A673 (cell line): ENCODE results near the gene PRKG1. TPM values are rescaled to one million over a fixed set of nuclear protein-coding genes. Genes with fewer than 3 reads are reported as not detected.

ENCODE experiments used
- BruUV-seq: library from RNA; stranded (reverse); fragments of 400-500 nt; replicated peaks from 2 replicates; lab custom pipeline; 2021; lab: Mats Ljungman, UMichigan
- CTCF ChIA-PET: fragments of 300-600 bp; sonication (Branson Sonifier 250); formaldehyde crosslinking; loops from one replicate; lab custom pipeline; 2022; ENCODE audit warnings: antibody characterized with exemption; lab: Charles Lee
- POLR2A ChIA-PET: fragments of 300-600 bp; sonication (Branson Sonifier 250); formaldehyde crosslinking; loops from one replicate; lab custom pipeline; 2022; ENCODE audit warnings: antibody characterized with exemption; ENCODE audit not compliant: low non-redundant PET; lab: Charles Lee
- DNase-seq: peaks from one replicate; pipeline ENCODE4 v3.0.0-alpha.2; 2015; ENCODE audit warnings: low spot score
- H3K27ac ChIP-seq: fragments of 200-600 bp; sonication (generic); 2 replicates; pipeline ENCODE4 v1.5.1; 2016; ENCODE audit warnings: mixed run types, low read depth, mild to moderate bottlenecking, mixed read lengths, antibody characterized with exemption, low read length; ENCODE audit not compliant: poor library complexity, severe bottlenecking
- H3K27me3 ChIP-seq: fragments of 200-600 bp; sonication (generic); replicated peaks from 2 replicates; pipeline ENCODE4 v1.6.1; 2017; ENCODE audit warnings: mixed run types, low read depth, mild to moderate bottlenecking, mixed read lengths, antibody characterized with exemption, low read length; ENCODE audit not compliant: insufficient read depth, poor library complexity
- H3K36me3 ChIP-seq: fragments of 200-600 bp; sonication (generic); 2 replicates; pipeline ENCODE4 v1.6.1; 2016; ENCODE audit warnings: mixed run types, mild to moderate bottlenecking, mixed read lengths, antibody characterized with exemption, low read length; ENCODE audit not compliant: insufficient read depth, poor library complexity, severe bottlenecking
- H3K4me1 ChIP-seq: fragments of 200-600 bp; sonication (generic); 2 replicates; pipeline ENCODE4 v1.6.1; 2017; ENCODE audit warnings: mixed run types, mild to moderate bottlenecking, mixed read lengths, antibody characterized with exemption, low read length; ENCODE audit not compliant: insufficient read depth, poor library complexity, severe bottlenecking
- H3K4me3 ChIP-seq: fragments of 200-600 bp; sonication (generic); 2 replicates; pipeline ENCODE4 v1.5.1; 2016; ENCODE audit warnings: low read depth, mixed run types, mild to moderate bottlenecking, mixed read lengths, low read length; ENCODE audit not compliant: poor library complexity, severe bottlenecking
- H3K9me3 ChIP-seq: fragments of 200-600 bp; sonication (generic); 2 replicates; pipeline ENCODE4 v1.6.1; 2016; ENCODE audit warnings: mixed run types, low read depth, mild to moderate bottlenecking, mixed read lengths, antibody characterized with exemption, low read length; ENCODE audit not compliant: poor library complexity, severe bottlenecking
- EZH2 ChIP-seq: fragments of 200-600 bp; sonication (generic); IDR thresholded peaks from 2 replicates; pipeline ENCODE4 v1.6.1; 2017; ENCODE audit warnings: borderline replicate concordance, low read depth, mild to moderate bottlenecking, mixed read lengths, antibody characterized with exemption, low read length; ENCODE audit not compliant: poor library complexity, severe bottlenecking
- intact Hi-C: fragments of 100-400 bp; cut with micrococcal nuclease; formaldehyde crosslinking; loops from one replicate; pipeline ENCODE4 v1.10.0; 2022; ENCODE audit not compliant: unreplicated experiment
- total RNA-seq: library from RNA; stranded (reverse); gene quantifications from 2 replicates; pipeline ENCODE4 v1.2.3, GENCODE V29; 2021
- TF ChIP-seq, protein P1 (sequence below): fragments of 300-800, 200-600 bp; sonication (generic); conservative IDR thresholded peaks from 2 replicates; pipeline ENCODE4 v1.5.1; 2017; ENCODE audit warnings: low read depth, mild to moderate bottlenecking, antibody characterized with exemption, low read length, moderate library complexity, mixed read lengths

PRKG1 gene
- total RNA-seq, 1 experiment from 2014 or later = 0.58 TPM

DNA sequence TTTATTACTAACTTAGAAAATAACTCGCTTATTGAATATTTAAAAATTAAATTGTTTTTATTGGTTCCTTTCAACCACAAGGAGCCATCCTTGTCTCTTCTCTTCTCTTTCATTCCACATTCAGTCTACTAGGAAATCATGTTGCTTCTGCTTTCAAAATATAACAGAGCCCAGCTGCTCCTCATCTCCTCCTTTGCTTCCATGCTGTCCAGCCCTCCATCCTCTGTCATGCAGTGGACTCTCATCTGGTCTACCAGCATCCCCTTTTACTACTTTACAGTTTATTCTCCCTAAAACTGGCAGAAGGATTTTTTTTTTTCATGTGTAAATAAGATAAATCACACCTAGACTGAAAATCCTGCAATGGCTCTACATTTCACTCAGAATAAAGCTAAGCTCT, 823.3 kb downstream of the PRKG1 start:
- no TSS peak for BruUV-seq
- DNase-seq = no peak
- CTCF ChIA-PET = no interaction called here
- no peak overlapping the region for H3K4me3 ChIP-seq
- H3K27me3 ChIP-seq = no peaks in the 10 kb centered on the region
- TF ChIP-seq, protein P1, sequence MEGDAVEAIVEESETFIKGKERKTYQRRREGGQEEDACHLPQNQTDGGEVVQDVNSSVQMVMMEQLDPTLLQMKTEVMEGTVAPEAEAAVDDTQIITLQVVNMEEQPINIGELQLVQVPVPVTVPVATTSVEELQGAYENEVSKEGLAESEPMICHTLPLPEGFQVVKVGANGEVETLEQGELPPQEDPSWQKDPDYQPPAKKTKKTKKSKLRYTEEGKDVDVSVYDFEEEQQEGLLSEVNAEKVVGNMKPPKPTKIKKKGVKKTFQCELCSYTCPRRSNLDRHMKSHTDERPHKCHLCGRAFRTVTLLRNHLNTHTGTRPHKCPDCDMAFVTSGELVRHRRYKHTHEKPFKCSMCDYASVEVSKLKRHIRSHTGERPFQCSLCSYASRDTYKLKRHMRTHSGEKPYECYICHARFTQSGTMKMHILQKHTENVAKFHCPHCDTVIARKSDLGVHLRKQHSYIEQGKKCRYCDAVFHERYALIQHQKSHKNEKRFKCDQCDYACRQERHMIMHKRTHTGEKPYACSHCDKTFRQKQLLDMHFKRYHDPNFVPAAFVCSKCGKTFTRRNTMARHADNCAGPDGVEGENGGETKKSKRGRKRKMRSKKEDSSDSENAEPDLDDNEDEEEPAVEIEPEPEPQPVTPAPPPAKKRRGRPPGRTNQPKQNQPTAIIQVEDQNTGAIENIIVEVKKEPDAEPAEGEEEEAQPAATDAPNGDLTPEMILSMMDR = no peak
- TF ChIP-seq EZH2 = no peak
- no peaks in the 10 kb centered on the region for H3K4me1 ChIP-seq
- POLR2A ChIA-PET = no interaction called here
- H3K36me3 ChIP-seq = no peaks in the 10 kb centered on the region
- H3K27ac ChIP-seq = no peak overlapping the region
- H3K9me3 ChIP-seq = no peaks in the 10 kb centered on the region
- intact Hi-C loops = no loop called here

DNA sequence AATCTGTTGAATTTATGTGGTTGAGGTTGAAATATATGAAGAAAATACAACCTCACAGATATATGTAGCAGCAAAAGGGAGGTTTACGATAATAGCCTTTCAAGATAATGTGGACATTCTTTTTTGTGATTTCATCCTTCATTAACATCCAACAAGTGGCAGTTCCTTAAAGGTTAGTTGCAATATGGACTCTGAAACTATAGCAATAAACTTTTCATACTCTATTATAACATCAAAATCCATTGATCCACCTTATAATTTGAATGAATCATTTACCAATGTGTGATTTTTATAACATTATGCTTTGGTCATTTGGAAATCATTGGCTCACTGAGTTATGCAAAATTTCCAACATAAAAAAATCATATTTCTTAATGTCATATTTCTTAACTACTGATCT, 825.9 kb downstream of the PRKG1 start:
- no peak overlapping the region for H3K27ac ChIP-seq
- DNase-seq = no peak
- H3K27me3 ChIP-seq = no peaks in the 10 kb centered on the region
- ChIA-PET CTCF (no interaction called here), POLR2A (no interaction called here)
- intact Hi-C loops = no loop called here
- no TSS peak for BruUV-seq
- no peaks in the 10 kb centered on the region for H3K9me3 ChIP-seq
- H3K4me3 ChIP-seq = no peak overlapping the region
- H3K36me3 ChIP-seq = no peaks in the 10 kb centered on the region
- TF ChIP-seq EZH2 = no peak
- TF ChIP-seq, protein P1 = no peak
- H3K4me1 ChIP-seq = no peaks in the 10 kb centered on the region

DNA sequence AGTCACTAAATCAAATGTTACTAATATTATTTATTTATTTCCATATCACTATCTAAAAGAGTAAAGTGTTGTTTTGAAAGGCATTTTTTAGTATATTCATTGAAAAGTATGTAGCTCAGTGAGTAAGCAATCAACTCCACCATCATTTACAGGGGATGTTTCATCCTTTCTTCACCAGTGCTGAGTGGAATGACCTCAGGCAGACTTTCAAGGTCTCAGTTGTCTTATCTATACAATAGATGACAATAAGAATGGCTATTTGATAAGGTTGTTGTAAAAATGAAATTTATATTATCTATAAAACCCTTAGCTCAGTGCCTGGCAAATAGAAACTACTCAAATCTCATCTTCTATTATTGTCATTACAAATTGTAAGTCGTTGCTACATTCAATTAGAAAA, 829.4 kb downstream of the PRKG1 start:
- Histone ChIP-seq H3K27me3 (no peaks in the 10 kb centered on the region), H3K36me3 (no peaks in the 10 kb centered on the region), H3K9me3 (no peaks in the 10 kb centered on the region), H3K27ac (no peak overlapping the region), H3K4me3 (no peak overlapping the region), H3K4me1 (no peaks in the 10 kb centered on the region)
- DNase-seq = no peak
- TF ChIP-seq EZH2 = no peak
- TF ChIP-seq, protein P1 = no peak
- ChIA-PET POLR2A (no interaction called here), CTCF (no interaction called here)
- BruUV-seq = no TSS peak
- intact Hi-C loops = no loop called here
